Right lobe of liver (tissue), 6 donors: ENCODE data around the gene ZIC5. TPM values are rescaled to one million over a fixed set of nuclear protein-coding genes. Genes with fewer than 3 reads are reported as not detected.

Source experiments
- ATAC-seq, 4 donors: fragments of 200-7000 bp; cut with Tn5 transposase; one replicate each; pipeline ENCODE4 v1.9.1; 2020; ENCODE audit warnings: mild to moderate bottlenecking in 4 of 4, moderate library complexity in 4 of 4
- DNase-seq, 3 donors: peaks; one replicate each; pipeline ENCODE4 v3.0.0-alpha.2; 2020
- H3K27ac ChIP-seq, 3 donors: fragments of 200-600 bp; one replicate each; pipeline ENCODE4 v1.8.0; 2022
- H3K27me3 ChIP-seq, 2 donors: fragments of 200-600 bp; one replicate each; pipeline ENCODE4 v1.8.0; 2022
- H3K36me3 ChIP-seq, 4 donors: fragments of 200-600 bp; sonication (generic) in 1 of 4; one replicate each; pipeline versions ENCODE4 v1.5.1 to v1.8.0; 2017 to 2022; ENCODE audit warnings: control low read depth in 1 of 4
- H3K4me1 ChIP-seq, 4 donors: fragments of 200-600 bp; sonication (generic) in 1 of 4; one replicate each; pipeline versions ENCODE4 v1.5.1 to v1.8.0; 2017 to 2022; ENCODE audit warnings: control low read depth in 1 of 4
- H3K4me3 ChIP-seq, 3 donors: fragments of 200-600 bp; one replicate each; pipeline ENCODE4 v1.8.0; 2022
- H3K9me3 ChIP-seq, 4 donors: fragments of 200-600 bp; sonication (generic) in 1 of 4; one replicate each; pipeline versions ENCODE4 v1.5.1 to v1.8.0; 2017 to 2022; ENCODE audit warnings: control low read depth in 1 of 4
- CTCF ChIP-seq, 4 donors: fragments of 200-600 bp in 3 of 4; fragments of 450-650 bp in 1 of 4; IDR thresholded peaks; one replicate each; pipeline versions ENCODE4 v1.5.1 to v1.8.0; 2016 to 2022; ENCODE audit warnings: antibody characterized with exemption in 4 of 4, mild to moderate bottlenecking in 2 of 4
- POLR2A ChIP-seq: fragments of 450-650 bp; IDR thresholded peaks from one replicate; pipeline ENCODE4 v1.6.1; 2017; ENCODE audit warnings: antibody characterized with exemption, mild to moderate bottlenecking
- WGBS: methylation state at CpG from one replicate; pipeline ENCODE4 v1.1.6; 2018; ENCODE audit warnings: low coverage, low lambda C conversion rate; ENCODE audit not compliant: insufficient coverage; ENCODE audit errors: missing lambda C conversion rate; 5-methylcytosine and 5-hydroxymethylcytosine counted together
- intact Hi-C, 2 donors: fragments of 100-400 bp; cut with DNase I; formaldehyde crosslinking; loops; one replicate each; pipeline versions ENCODE4 v1.11.2 to v1.14.1; 2022
- long read RNA-seq: library from polyadenylated mRNA; unstranded; transcript quantifications from one replicate; pipeline ENCODE4 v2.0.0, GENCODE V29; 2019
- total RNA-seq, 6 experiments: library from RNA; depleted of rRNA in 2 of 6; stranded (reverse); fragments of >200 nt in 2 of 6; fragmentation: NEBNext Ultra II Directional in 3 of 6; extraction: Animal tissue kit (Norgen Biotek cat#: 25700) in 3 of 6; gene quantifications; one replicate each; pipeline versions ENCODE4 v1.1.0 to v1.2.4, GENCODE V29; 2016 to 2023
- donor health status: DM: no; HTN: yes; CAD: no.
- donor health status: DM: no; HTN: no; CAD: no.
- donor health status: DM: no; HTN: no; CAD: no.
- donor health status: DM: no; HTN: yes; CAD: no.
- donor health status: DM: no; HTN: yes; CAD: no.

The ZIC5 gene
- not detected for total RNA-seq
- long read RNA-seq: 0 reads

- ATAC-seq (no peak), DNase-seq (no peak)
- Histone ChIP-seq H3K9me3 (no peaks in the 10 kb centered on the region), H3K27me3 (peaks cover 14 to 87% of the 10 kb centered on the region in 2 donors), H3K36me3 (no peaks in the 10 kb centered on the region), H3K27ac (no peak within 1 kb of the TSS), H3K4me3 (no peak within 1 kb of the TSS), H3K4me1 (peaks cover 0 to 32% (median 0%) of the 10 kb centered on the region in 4 donors)
- 0% methylated on average over 11 of the region's 41 CpGs for WGBS
- TF ChIP-seq POLR2A: no peak
- no peak for TF ChIP-seq CTCF (IDR thresholded peaks at IDR 0.05)
- intact Hi-C loops: no loop called here
Observed at GRCh38 chr13:99971576-99972189, at the start of gene ZIC5. Gene ZIC5 (minus strand): TSS chr13:99971767. CDS start chr13:99971603, 164 bp downstream.

GRCh38 chr13:100019780-100020356 lies 48.3 kb upstream of the ZIC5 start:
- no peak overlapping the region for H3K27ac ChIP-seq
- no peak for DNase-seq
- intact Hi-C loops: no loop called here
- 95% methylated on average over 3 of the region's 3 CpGs for WGBS
- H3K4me1 ChIP-seq: no peaks in the 10 kb centered on the region
- no peak overlapping the region for H3K4me3 ChIP-seq
- no peaks in the 10 kb centered on the region for H3K27me3 ChIP-seq
- no peak for TF ChIP-seq CTCF (IDR thresholded peaks at IDR 0.05)
- TF ChIP-seq POLR2A: no peak
- H3K9me3 ChIP-seq: no peaks in the 10 kb centered on the region
- no peak for ATAC-seq
- H3K36me3 ChIP-seq: no peaks in the 10 kb centered on the region

GRCh38 chr13:100014621-100015020 lies 43.1 kb upstream of the ZIC5 start:
- no peaks in the 10 kb centered on the region for H3K4me1 ChIP-seq
- intact Hi-C loops: no loop called here
- DNase-seq (no peak), ATAC-seq (no peak)
- no peaks in the 10 kb centered on the region for H3K27me3 ChIP-seq
- no peak overlapping the region for H3K4me3 ChIP-seq
- no peak overlapping the region for H3K27ac ChIP-seq
- TF ChIP-seq POLR2A: no peak
- TF ChIP-seq CTCF (IDR thresholded peaks at IDR 0.05): no peak
- no peaks in the 10 kb centered on the region for H3K36me3 ChIP-seq
- no peaks in the 10 kb centered on the region for H3K9me3 ChIP-seq
- 85% methylated on average over 1 of the region's 1 CpG for WGBS

DNA sequence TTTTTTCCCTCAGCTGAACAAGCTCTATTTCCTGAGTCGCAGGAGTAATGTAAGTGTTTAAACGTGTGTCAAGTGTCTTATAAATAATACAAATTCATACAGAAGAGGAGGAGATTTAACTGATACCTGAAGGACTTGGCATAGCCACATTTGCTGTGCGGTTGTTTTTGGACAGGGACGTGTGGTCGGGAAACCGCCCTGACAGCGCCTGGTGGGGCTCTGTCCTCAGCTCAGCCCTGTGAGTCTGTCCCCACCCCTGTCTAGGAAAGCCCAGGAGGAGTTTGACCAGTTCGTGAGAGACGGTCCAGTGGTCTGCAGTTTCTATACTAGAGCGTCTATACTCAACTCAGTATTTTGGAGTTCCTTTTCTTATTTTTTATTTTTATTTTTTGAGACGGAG lies 26.7 kb upstream of the ZIC5 start:
- no peak for DNase-seq
- TF ChIP-seq CTCF (IDR thresholded peaks at IDR 0.05) (no peak), POLR2A (no peak)
- no peak for ATAC-seq
- Histone ChIP-seq H3K27ac (no peak overlapping the region), H3K4me1 (no peaks in the 10 kb centered on the region), H3K9me3 (no peaks in the 10 kb centered on the region), H3K27me3 (peaks cover 24 to 48% of the 10 kb centered on the region in 2 donors), H3K36me3 (no peaks in the 10 kb centered on the region), H3K4me3 (no peak overlapping the region)
- 78% methylated on average over 11 of the region's 11 CpGs for WGBS
- intact Hi-C loops: no loop called here
